A549 treated with GW870086 at 1 μM for 4 hours (cell line): ENCODE data around the gene PTRH2. TPM values are rescaled to one million over a fixed set of nuclear protein-coding genes. Genes with fewer than 3 reads are reported as not detected.

ENCODE experiments used
- total RNA-seq: library from RNA; stranded (reverse); fragments of 200-300 nt; extraction: Qiagen RNA extraction; gene quantifications from 5 replicates; pipeline ENCODE4 v1.2.3, GENCODE V29; 2022; ENCODE audit warnings: low read depth

The PTRH2 gene
- total RNA-seq: 96.7 to 125 TPM (median 103 TPM) in 5 replicates

DNA sequence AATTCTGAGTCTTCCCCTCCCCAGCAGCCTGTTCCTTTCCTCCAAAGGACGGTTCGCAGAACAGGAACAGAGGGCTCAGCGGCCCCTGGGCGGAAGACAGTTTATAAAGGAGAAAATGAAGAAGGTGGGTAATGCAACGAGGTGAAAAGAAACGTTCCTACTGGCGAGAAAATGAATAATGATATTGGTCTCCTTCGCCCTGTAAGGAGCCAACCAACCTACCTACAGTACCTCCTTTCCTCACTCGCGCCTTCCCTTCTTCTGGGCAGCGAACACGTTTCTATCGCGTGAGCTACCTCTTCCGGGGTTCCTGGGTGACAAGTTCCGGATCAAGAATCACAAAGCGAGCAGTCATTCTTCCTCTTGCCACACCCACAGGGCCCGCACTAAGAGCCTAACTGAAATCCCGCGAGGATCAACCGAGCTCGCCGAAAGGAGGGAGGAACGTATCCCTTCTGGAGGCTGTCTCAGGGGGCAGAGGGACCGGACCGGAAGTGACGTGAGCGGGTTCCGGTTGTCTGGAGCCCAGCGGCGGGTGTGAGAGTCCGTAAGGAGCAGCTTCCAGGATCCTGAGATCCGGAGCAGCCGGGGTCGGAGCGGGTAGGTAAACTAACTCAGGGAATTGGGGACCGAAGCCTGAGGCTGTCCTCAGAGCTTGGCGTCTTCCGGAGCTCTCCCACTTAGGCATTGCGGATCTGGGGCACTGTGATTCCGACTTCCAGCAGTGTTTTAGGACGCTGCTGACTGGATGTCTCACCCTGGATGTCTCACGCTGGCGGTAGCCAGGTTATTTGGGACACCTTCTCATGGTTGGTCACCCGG, at the start of gene PTRH2, which contains the start of gene VMP1:
Gene PTRH2 (minus strand): TSS at position 282 of the 822 bp plus-strand sequence. CDS start 9,452 bp downstream, outside the sequence.
Gene VMP1 (plus strand): TSS at position 506 of the 822 bp plus-strand sequence. CDS start 23,793 bp downstream, outside the sequence.

Other genes starting within 250 kb of the PTRH2 start
- 30.5 to 44.4 TPM (median 40.2 TPM) in 5 replicates for gene DHX40, start 141.8 kb downstream of the PTRH2 start, total RNA-seq
- 170 to 205 TPM (median 197 TPM) in 5 replicates for gene CLTC, start 87.5 kb downstream of the PTRH2 start, total RNA-seq
- gene VMP1, start 224 bp upstream of the PTRH2 start, total RNA-seq: 126 to 208 TPM (median 160 TPM) in 5 replicates
- gene TUBD1, start 185.5 kb upstream of the PTRH2 start, total RNA-seq: 8.4 to 11.7 TPM (median 11.0 TPM) in 5 replicates
- gene RPS6KB1, start 185.7 kb upstream of the PTRH2 start, total RNA-seq: 37.7 to 52.1 TPM (median 41.1 TPM) in 5 replicates